Measurements from ENCODE around the gene OR52E6.

The OR52E6 gene

DNA sequence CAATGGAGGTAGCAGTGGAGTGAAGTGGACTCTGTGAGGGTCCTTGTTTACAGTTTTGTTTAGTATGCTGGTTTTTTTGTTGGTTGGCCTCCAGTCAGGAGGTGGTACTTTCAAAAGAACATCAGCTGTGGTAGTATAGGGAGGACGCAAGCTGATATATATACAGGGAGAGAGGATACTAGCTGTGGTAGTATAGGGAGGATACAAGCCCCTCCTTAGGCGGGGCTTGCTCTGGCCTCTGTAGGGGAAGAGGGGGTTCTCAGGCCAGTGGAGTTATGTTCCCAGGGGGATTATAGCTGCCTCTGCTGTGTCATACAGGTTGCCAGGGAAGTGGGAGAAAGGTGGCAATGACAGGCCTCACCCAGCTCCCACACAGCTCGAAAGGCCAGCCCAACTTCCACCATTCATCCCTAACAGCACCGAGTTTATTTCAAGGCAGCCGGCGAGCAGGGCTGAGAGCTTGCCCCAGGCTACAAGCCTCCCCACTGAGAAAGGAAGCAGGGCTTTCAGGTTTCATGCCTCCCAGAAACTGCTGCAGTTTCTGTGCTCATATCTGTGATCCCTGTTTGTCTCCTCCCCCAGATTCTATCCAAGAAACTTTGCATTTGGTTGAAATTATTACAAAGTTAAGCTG lies 10.4 kb downstream of the OR52E6 start:
- TF ChIP-seq, protein P1, sequence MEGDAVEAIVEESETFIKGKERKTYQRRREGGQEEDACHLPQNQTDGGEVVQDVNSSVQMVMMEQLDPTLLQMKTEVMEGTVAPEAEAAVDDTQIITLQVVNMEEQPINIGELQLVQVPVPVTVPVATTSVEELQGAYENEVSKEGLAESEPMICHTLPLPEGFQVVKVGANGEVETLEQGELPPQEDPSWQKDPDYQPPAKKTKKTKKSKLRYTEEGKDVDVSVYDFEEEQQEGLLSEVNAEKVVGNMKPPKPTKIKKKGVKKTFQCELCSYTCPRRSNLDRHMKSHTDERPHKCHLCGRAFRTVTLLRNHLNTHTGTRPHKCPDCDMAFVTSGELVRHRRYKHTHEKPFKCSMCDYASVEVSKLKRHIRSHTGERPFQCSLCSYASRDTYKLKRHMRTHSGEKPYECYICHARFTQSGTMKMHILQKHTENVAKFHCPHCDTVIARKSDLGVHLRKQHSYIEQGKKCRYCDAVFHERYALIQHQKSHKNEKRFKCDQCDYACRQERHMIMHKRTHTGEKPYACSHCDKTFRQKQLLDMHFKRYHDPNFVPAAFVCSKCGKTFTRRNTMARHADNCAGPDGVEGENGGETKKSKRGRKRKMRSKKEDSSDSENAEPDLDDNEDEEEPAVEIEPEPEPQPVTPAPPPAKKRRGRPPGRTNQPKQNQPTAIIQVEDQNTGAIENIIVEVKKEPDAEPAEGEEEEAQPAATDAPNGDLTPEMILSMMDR (IDR thresholded peaks at IDR 0.05; ENCODE audit: control insufficient read depth, extremely low read depth, insufficient read depth), result no peak
- no peak for DNase-seq (ENCODE audit: low read depth)

DNA sequence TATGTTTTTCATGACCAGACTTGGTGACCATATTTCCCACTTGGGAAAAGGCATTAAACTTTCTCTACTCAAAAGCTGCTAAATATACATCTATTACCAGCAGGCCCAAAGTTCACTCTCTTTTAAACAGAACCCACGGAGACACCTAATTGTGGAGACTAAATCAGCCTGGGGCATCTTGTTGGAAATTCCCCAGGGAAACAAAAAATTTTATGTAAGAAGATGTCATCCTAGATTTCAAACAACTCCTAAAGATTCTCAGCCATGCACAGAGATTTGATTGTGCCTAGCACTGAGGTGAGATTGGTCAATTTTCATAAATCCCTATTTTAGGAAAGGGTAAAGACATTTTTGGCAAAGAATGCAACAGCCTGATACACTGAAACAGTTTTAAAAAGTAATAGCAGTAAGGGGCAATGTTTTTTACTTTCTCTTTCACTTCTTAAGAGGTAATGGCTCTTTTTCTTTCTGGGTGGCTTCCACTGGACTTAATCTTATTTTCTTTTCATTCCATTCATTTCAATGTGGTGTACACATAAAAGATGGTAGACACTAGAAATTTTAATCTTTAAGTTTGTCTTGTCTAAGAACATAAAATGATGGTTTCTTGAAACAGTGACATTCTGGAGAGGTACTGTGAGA lies 23.3 kb downstream of the OR52E6 start:
- no peak overlapping the region for H3K4me3 ChIP-seq (ENCODE audit: low read depth, low read length)
- TF ChIP-seq, protein P1 (IDR thresholded peaks at IDR 0.05; ENCODE audit: control insufficient read depth, extremely low read depth, insufficient read depth), result no peak
- no peak for DNase-seq (ENCODE audit: low read depth)

More for the DNA sequence above, 10.4 kb downstream of the OR52E6 start:
- H3K4me3 ChIP-seq (ENCODE audit: low read depth, low read length), result no peak overlapping the region

DNA sequence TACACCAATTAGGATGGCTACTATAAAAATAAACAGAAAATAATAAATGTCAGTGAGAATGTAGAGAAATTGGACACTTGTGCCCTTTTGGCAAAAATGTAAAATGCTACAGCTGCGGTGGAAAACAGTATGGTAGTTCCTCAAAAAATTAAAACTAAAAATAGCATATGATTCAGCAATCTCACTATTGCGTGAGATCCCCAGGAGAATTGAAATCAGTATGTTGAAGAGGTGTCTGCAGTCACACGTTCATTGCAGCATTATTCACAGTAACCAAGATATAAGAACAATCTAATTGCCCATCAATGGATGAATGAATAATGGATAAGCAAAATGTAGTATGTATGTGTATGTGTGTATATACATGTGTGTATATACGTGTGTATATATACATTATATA lies 26.2 kb downstream of the OR52E6 start:
- no peak for DNase-seq (ENCODE audit: low read depth)
- TF ChIP-seq, protein P1 (IDR thresholded peaks at IDR 0.05; ENCODE audit: control insufficient read depth, extremely low read depth, insufficient read depth), result no peak
- no peak overlapping the region for H3K4me3 ChIP-seq (ENCODE audit: low read depth, low read length)

DNA sequence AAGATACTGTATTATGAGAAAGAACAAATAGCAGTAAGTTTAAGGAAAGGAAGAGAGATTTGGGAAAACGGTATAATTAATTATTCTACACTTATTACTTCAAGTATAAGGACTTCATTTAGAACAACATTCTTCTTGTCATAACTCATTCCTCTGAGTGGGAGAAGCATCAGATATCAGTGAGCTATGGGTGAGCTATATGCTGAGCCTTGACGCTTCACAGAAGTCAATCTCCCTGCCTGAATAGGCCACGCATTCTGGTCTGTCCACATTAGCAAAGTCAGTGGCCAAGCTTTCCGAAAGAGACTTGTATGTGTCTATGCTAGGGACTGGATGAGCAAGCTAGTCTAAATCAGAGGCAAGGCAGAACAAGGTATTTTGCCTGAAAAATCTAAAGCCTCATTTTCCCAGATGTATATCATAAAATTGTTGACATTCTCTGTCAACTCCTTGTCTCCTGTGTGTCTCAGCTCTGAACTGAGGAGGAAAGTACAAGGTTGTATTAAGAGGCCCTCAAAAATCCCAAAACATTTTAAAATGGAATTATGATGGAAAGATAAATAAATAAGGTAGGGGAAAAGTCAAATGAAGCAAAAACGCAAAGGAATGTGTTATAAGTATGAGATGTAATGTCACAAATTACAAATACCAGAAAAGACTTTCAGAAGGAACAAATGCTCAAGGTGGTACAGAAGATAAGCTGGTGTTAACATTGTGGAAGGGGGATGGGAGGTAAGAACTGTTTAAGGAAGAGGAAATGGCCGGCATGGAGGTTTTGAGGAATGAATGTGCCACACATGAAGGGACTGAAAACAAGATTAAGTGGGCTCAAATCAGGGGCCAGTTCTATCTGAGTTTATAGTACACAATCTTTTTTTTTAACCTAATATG lies 31.5 kb downstream of the OR52E6 start:
- TF ChIP-seq, protein P1 (IDR thresholded peaks at IDR 0.05; ENCODE audit: control insufficient read depth, extremely low read depth, insufficient read depth), result no peak
- no peak overlapping the region for H3K4me3 ChIP-seq (ENCODE audit: low read depth, low read length)
- DNase-seq (ENCODE audit: low read depth), result no peak

DNA sequence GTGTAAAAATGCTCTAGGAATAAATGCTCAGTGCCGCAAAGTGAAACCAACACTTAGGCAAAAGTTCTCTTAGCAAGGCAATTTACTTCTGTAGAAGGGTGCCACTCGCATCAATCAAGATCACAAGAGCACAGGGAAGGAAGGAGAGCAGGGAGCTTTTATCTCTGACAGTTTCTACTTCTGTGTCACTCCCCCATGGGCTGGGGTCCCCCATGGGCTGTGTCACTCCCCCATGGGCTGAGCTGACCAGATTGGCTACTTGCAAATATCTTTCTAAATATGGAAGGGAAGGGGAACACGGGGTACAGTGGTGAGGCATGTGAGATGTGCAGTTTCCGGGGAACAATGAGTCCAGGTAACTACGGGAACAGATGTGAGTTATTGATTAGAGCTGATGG lies 32.6 kb downstream of the OR52E6 start:
- peak overlapping the region; percentile 44 for H3K4me3 ChIP-seq (ENCODE audit: low read depth, low read length)
- no peak for DNase-seq (ENCODE audit: low read depth)
- TF ChIP-seq, protein P1 (IDR thresholded peaks at IDR 0.05; ENCODE audit: control insufficient read depth, extremely low read depth, insufficient read depth), result no peak

DNA sequence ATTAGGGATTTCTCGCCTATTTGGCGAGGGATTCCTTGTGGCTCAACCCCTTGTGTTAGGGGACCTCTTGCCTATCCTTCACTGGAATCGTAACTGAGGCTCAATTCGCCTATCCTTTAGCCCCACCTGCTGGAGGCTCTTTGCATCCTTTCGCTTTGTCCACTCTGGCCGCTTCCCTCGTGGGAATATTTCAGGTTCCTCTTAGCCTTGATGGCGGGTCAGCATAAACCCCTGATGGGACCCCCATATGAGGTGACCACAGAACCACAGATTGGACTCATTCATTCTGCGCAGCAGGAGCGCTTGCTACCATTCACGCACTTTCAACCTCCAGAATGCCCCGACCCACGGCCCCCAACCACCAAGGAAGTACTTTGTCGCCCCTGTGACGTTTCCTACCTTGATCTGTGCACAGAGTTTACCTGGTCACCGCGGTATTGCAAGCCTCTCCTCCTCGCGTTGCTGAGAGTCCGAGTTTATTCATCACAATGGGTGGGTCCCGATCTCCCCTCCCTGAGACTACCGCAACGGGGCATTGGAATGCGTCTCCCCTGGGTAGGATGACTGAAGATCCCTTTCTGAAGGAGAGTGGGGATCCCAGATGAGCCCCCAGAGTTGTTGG lies 33.1 kb downstream of the OR52E6 start, which contains the start of gene OR52N2:
TSS of gene OR52N2 (plus strand) at position 425 of the 622 bp plus-strand sequence. CDS start 11,412 bp downstream, outside the sequence.
- DNase-seq (ENCODE audit: low read depth), result peak; percentile 22
- TF ChIP-seq, protein P1 (IDR thresholded peaks at IDR 0.05; ENCODE audit: control insufficient read depth, extremely low read depth, insufficient read depth), result peak; percentile 92
- peak within 1 kb of the TSS; percentile 44 for H3K4me3 ChIP-seq (ENCODE audit: low read depth, low read length)
